Progenitor cell of endocrine pancreas (in vitro differentiated cells): Measurements from ENCODE around the gene KAZN. TPM values are rescaled to one million over a fixed set of nuclear protein-coding genes. Genes with fewer than 3 reads are reported as not detected.

Source experiments
- DNase-seq: peaks from one replicate; pipeline ENCODE4 v3.0.0; 2021; ENCODE audit warnings: low spot score; ENCODE audit not compliant: unreplicated experiment
- H3K27ac Mint-ChIP-seq: 2 replicates; pipeline ENCODE4 v1.8.0; 2021; ENCODE audit warnings: mild to moderate bottlenecking, moderate library complexity, mixed read lengths
- H3K27me3 Mint-ChIP-seq: 2 replicates; pipeline ENCODE4 v1.8.0; 2021; ENCODE audit warnings: mixed read lengths
- H3K36me3 Mint-ChIP-seq: 2 replicates; pipeline ENCODE4 v1.8.0; 2022; ENCODE audit warnings: mixed read lengths; ENCODE audit not compliant: insufficient read depth
- H3K4me1 Mint-ChIP-seq: 2 replicates; pipeline ENCODE4 v1.8.0; 2021; ENCODE audit warnings: low read depth, mixed read lengths
- H3K4me3 Mint-ChIP-seq: 2 replicates; pipeline ENCODE4 v1.8.0; 2021; ENCODE audit warnings: low read depth, mild to moderate bottlenecking, moderate library complexity, mixed read lengths
- H3K9me3 Mint-ChIP-seq: 2 replicates; pipeline ENCODE4 v1.8.0; 2021; ENCODE audit warnings: low read depth, mixed read lengths
- CTCF ChIP-seq: fragments of 200-600 bp; sonication (generic); IDR thresholded peaks from one replicate; pipeline ENCODE4 v1.5.0; 2021; ENCODE audit warnings: antibody characterized with exemption, mild to moderate bottlenecking; ENCODE audit not compliant: unreplicated experiment
- long read RNA-seq: library from polyadenylated mRNA; unstranded; transcript quantifications from one replicate; pipeline ENCODE4 v2.0.0, GENCODE V29; 2020
- total RNA-seq: library from RNA; stranded (reverse); gene quantifications from 2 replicates; pipeline ENCODE4 v1.2.1, GENCODE V29; 2021

The KAZN gene
- total RNA-seq: 12.9 and 14.6 TPM in 2 replicates
- long read RNA-seq, partial matches to known transcripts: 0 of 12 reads
- long read RNA-seq, other reads (novel, unspliced or antisense): 12 of 12 reads

- Mint-ChIP-seq H3K9me3 (no peaks in the 10 kb centered on the region), H3K27me3 (peaks cover 32% of the 10 kb centered on the region), H3K4me1 (peaks cover 29% of the 10 kb centered on the region), H3K4me3 (peak within 1 kb of the TSS; percentile 85), H3K27ac (peak within 1 kb of the TSS; percentile 93), H3K36me3 (no peaks in the 10 kb centered on the region)
- peak; percentile 53 for TF ChIP-seq CTCF
- DNase-seq: peak; percentile 64
These were observed at the start of gene KAZN for GRCh38 chr1:14598498-14599182. Gene KAZN (plus strand): TSS chr1:14598685.

- no peaks in the 10 kb centered on the region for H3K36me3 Mint-ChIP-seq
- peaks cover 34% of the 10 kb centered on the region for H3K27me3 Mint-ChIP-seq
- no peak for DNase-seq
- H3K4me1 Mint-ChIP-seq: peaks cover 26% of the 10 kb centered on the region
- TF ChIP-seq CTCF: no peak
- H3K4me3 Mint-ChIP-seq: no peak overlapping the region
- no peak overlapping the region for H3K27ac Mint-ChIP-seq
- peaks cover 4% of the 10 kb centered on the region for H3K9me3 Mint-ChIP-seq
These were observed 48.4 kb upstream of the KAZN start for GRCh38 chr1:14549897-14550620.

DNA sequence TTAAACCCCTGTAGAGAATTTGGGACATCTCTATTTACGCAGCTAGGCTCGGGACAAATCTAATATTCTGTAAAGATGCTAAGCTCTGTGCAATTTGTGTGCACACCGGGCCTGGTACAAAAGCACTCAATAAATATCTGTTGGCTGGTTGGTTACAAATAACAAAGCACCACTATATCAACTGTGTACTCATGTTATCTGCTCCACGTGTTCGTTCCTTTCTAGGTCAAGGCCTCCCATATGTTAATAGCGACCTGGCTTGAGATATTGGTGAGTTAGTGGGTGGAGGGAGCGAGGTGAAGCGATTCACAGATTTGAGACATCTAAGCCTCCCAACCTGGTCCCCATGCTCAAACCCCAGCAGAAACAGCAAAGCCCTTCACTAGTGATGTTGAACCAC lies 47.1 kb upstream of the KAZN start:
- no peak for TF ChIP-seq CTCF
- no peak for DNase-seq
- Mint-ChIP-seq H3K4me1 (peaks cover 25% of the 10 kb centered on the region), H3K27me3 (peaks cover 40% of the 10 kb centered on the region), H3K4me3 (no peak overlapping the region), H3K27ac (no peak overlapping the region), H3K9me3 (no peaks in the 10 kb centered on the region), H3K36me3 (no peaks in the 10 kb centered on the region)

DNA sequence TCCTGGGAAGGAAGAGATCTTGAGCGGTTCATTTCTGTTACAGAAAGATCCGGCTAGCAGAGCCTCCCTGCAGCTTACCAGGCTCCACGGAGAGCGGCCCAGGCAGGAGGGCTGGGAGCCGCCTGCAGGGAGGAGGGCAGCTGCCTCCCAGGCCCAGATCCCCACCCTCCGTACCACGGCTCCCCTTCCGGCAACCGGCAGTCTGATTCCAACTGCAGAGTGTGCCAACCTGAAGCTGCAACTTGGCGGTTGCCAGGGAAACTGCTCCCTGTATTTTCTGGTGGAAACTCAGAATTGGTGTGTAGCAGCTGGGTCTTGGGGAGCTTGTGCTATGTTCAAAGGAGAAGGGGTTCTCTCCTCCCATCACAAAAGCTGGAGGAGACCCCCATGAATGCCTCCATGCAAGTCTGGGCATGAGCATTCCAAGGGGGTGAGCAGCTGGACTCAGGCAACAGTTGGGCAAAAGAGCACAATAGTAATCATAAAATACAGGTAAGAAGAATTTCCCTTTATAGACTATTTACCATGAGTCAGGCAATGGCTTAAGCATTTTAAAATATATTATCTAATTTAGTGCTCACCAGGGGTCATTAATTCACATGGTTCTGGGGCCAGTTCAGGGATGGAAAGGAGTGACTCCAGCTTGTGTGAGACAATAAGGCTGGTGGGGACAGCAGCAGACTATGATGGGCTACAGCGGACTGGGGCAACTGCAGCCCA lies 46.1 kb upstream of the KAZN start:
- no peak for DNase-seq
- TF ChIP-seq CTCF: no peak
- Mint-ChIP-seq H3K4me3 (no peak overlapping the region), H3K36me3 (no peaks in the 10 kb centered on the region), H3K27ac (no peak overlapping the region), H3K27me3 (peaks cover 46% of the 10 kb centered on the region), H3K9me3 (no peaks in the 10 kb centered on the region), H3K4me1 (peaks cover 23% of the 10 kb centered on the region)

DNA sequence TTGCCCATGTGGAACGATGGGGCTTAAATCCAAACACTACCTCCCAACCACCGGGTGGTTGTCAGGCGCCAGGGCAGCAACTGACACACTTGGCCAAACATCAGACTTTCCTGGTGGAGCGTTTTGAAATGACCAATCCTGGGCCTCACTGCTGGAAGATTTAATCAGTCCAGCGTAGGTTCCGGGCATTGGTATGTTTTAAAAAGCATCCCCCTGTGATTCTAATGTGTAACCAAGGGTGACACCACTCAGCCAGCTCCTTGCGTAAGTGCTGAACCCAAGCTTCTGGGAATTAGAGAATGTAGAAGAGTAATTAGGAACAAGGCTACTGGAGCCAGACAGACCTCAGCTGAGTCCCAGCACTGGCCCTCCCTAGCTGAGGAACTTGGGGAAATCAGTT lies 44.8 kb upstream of the KAZN start:
- no peak for TF ChIP-seq CTCF
- Mint-ChIP-seq H3K4me1 (peaks cover 23% of the 10 kb centered on the region), H3K4me3 (no peak overlapping the region), H3K27me3 (peaks cover 54% of the 10 kb centered on the region), H3K36me3 (no peaks in the 10 kb centered on the region), H3K9me3 (no peaks in the 10 kb centered on the region), H3K27ac (no peak overlapping the region)
- DNase-seq: no peak
